ENCODE data around the gene BRCA2. TPM values are rescaled to one million over a fixed set of nuclear protein-coding genes. Genes with fewer than 3 reads are reported as not detected.

The BRCA2 gene
- polyA plus RNA-seq, 1 donor = 2.0 TPM

GRCh38 chr13:32426990-32427851 lies 111.9 kb downstream of the BRCA2 start:
- no peak for DNase-seq (ENCODE audit: low read depth)

- DNase-seq (ENCODE audit: low read depth) = no peak
Observed at GRCh38 chr13:32427852-32428580, 112.7 kb downstream of the BRCA2 start, which contains the start of gene N4BP2L1. Gene N4BP2L1 (minus strand): TSS chr13:32428130. CDS start chr13:32428082, 48 bp downstream.

GRCh38 chr13:32428581-32429432 lies 113.5 kb downstream of the BRCA2 start:
- no peak for DNase-seq (ENCODE audit: low read depth)

GRCh38 chr13:32429433-32429909 lies 114.2 kb downstream of the BRCA2 start:
- DNase-seq (ENCODE audit: low read depth) = no peak

- DNase-seq (ENCODE audit: low read depth) = no peak
Observed at GRCh38 chr13:32430018-32430747, 114.9 kb downstream of the BRCA2 start.

- no peak for DNase-seq (ENCODE audit: low read depth)
Observed at GRCh38 chr13:32431361-32431760, 116.1 kb downstream of the BRCA2 start.

GRCh38 chr13:32432856-32433255 lies 117.5 kb downstream of the BRCA2 start:
- DNase-seq (ENCODE audit: low read depth) = no peak

- no peak for DNase-seq (ENCODE audit: low read depth)
Observed at GRCh38 chr13:32438871-32439270, 123.6 kb downstream of the BRCA2 start.

GRCh38 chr13:32443111-32443510 lies 127.8 kb downstream of the BRCA2 start:
- DNase-seq (ENCODE audit: low read depth) = no peak

GRCh38 chr13:32445461-32445860 lies 130.2 kb downstream of the BRCA2 start:
- DNase-seq (ENCODE audit: low read depth) = no peak

GRCh38 chr13:32446220-32446619 lies 130.9 kb downstream of the BRCA2 start:
- DNase-seq (ENCODE audit: low read depth) = no peak

- no peak for DNase-seq (ENCODE audit: low read depth)
Observed at GRCh38 chr13:32446773-32447465, 131.6 kb downstream of the BRCA2 start.

GRCh38 chr13:32447894-32448623 lies 132.8 kb downstream of the BRCA2 start:
- no peak for DNase-seq (ENCODE audit: low read depth)

GRCh38 chr13:32448972-32449371 lies 133.7 kb downstream of the BRCA2 start:
- no peak for DNase-seq (ENCODE audit: low read depth)

Other genes with a start within 250 kb of the BRCA2 start
- gene ZAR1L, start 145 bp upstream of the BRCA2 start, polyA plus RNA-seq (ENCODE audit: insufficient read length) = not detected
- gene N4BP2L1, start 112.6 kb downstream of the BRCA2 start, polyA plus RNA-seq (ENCODE audit: insufficient read length) = 8.8 TPM
- 121 TPM for gene N4BP2L2, start 223.3 kb downstream of the BRCA2 start, polyA plus RNA-seq (ENCODE audit: insufficient read length)

Data from forelimb muscle (tissue), 1 donor.